H9 (cell line): ENCODE data around the gene CENPH. TPM values are rescaled to one million over a fixed set of nuclear protein-coding genes. Genes with fewer than 3 reads are reported as not detected.
A peak's percentile ranks its signal among the peaks of the same experiment; 100 is the strongest.

ENCODE experiments used
- DNase-seq: peaks from one replicate; pipeline ENCODE4 v3.0.0-alpha.2; 2017
- H2AFZ ChIP-seq: one replicate; pipeline ENCODE4 v1.6.1; 2013; ENCODE audit warnings: mild to moderate bottlenecking, low read length, control low read depth, moderate library complexity
- H2AK5ac ChIP-seq: 2 replicates; pipeline ENCODE4 v1.6.1; 2013; ENCODE audit warnings: low read length, control low read depth, mixed read lengths; ENCODE audit not compliant: insufficient read length
- H2BK120ac ChIP-seq: one replicate; pipeline ENCODE4 v1.6.1; 2013; ENCODE audit warnings: low read depth, mild to moderate bottlenecking, low read length, control low read depth, inconsistent platforms; ENCODE audit not compliant: poor library complexity, severe bottlenecking
- H2BK12ac ChIP-seq: 2 replicates; pipeline ENCODE4 v1.6.1; 2013; ENCODE audit warnings: low read length, control low read depth, mixed read lengths, low read depth; ENCODE audit not compliant: insufficient read length
- H2BK15ac ChIP-seq: 2 replicates; pipeline ENCODE4 v1.6.1; 2013; ENCODE audit warnings: low read depth, low read length, control low read depth
- H2BK20ac ChIP-seq: one replicate; pipeline ENCODE4 v1.6.1; 2013; ENCODE audit warnings: low read depth, mild to moderate bottlenecking, low read length, control low read depth, inconsistent platforms; ENCODE audit not compliant: poor library complexity, severe bottlenecking
- H2BK5ac ChIP-seq: 2 replicates; pipeline ENCODE4 v1.6.1; 2013; ENCODE audit warnings: low read length, control low read depth, mixed read lengths; ENCODE audit not compliant: insufficient read length
- H3K14ac ChIP-seq: 2 replicates; pipeline ENCODE4 v1.6.1; 2013; ENCODE audit warnings: low read length, control low read depth; ENCODE audit not compliant: insufficient read depth
- H3K18ac ChIP-seq: 2 replicates; pipeline ENCODE4 v1.6.1; 2013; ENCODE audit warnings: low read depth, mild to moderate bottlenecking, mixed read lengths, low read length, control low read depth; ENCODE audit not compliant: insufficient read length
- H3K23ac ChIP-seq: 2 replicates; pipeline ENCODE4 v1.6.1; 2013; ENCODE audit warnings: low read length, control low read depth, mixed read lengths, low read depth; ENCODE audit not compliant: insufficient read length
- H3K23me2 ChIP-seq: 2 replicates; pipeline ENCODE4 v1.6.1; 2013; ENCODE audit warnings: low read depth, mild to moderate bottlenecking, mixed read lengths, low read length, control low read depth; ENCODE audit not compliant: insufficient read length, poor library complexity, severe bottlenecking
- H3K27ac ChIP-seq: 2 replicates; pipeline ENCODE4 v1.5.1; 2013; ENCODE audit warnings: low read length, control low read depth, mixed read lengths, low read depth; ENCODE audit not compliant: insufficient read length
- H3K27me3 ChIP-seq: 2 replicates; pipeline ENCODE4 v1.6.1; 2013; ENCODE audit warnings: low read length, control low read depth, inconsistent platforms; ENCODE audit not compliant: insufficient read depth
- H3K4ac ChIP-seq: 2 replicates; pipeline ENCODE4 v1.6.1; 2013; ENCODE audit warnings: low read depth, mild to moderate bottlenecking, control low read depth, inconsistent platforms, low read length, moderate library complexity
- H3K4me1 ChIP-seq: 2 replicates; pipeline ENCODE4 v1.6.1; 2013; ENCODE audit warnings: low read length, control low read depth, inconsistent platforms; ENCODE audit not compliant: insufficient read depth
- H3K4me2 ChIP-seq: 2 replicates; pipeline ENCODE4 v1.6.1; 2013; ENCODE audit warnings: low read length, control low read depth, mixed read lengths; ENCODE audit not compliant: insufficient read length, insufficient read depth
- H3K56ac ChIP-seq: 2 replicates; pipeline ENCODE4 v1.6.1; 2013; ENCODE audit warnings: low read depth, mild to moderate bottlenecking, mixed read lengths, low read length, control low read depth; ENCODE audit not compliant: insufficient read length
- H3K79me1 ChIP-seq: 2 replicates; pipeline ENCODE4 v1.6.1; 2013; ENCODE audit warnings: low read depth, mild to moderate bottlenecking, moderate library complexity, low read length, control low read depth, inconsistent platforms; ENCODE audit not compliant: insufficient read depth, poor library complexity, severe bottlenecking
- H3K79me2 ChIP-seq: 2 replicates; pipeline ENCODE4 v1.6.1; 2013; ENCODE audit warnings: low read length, control low read depth, inconsistent platforms; ENCODE audit not compliant: insufficient read depth
- H3K9ac ChIP-seq: 2 replicates; pipeline ENCODE4 v1.6.1; 2013; ENCODE audit warnings: low read length, control low read depth, mixed read lengths; ENCODE audit not compliant: insufficient read length; ENCODE audit errors: extremely low read depth
- H3K9me3 ChIP-seq: one replicate; pipeline ENCODE4 v1.6.1; 2013; ENCODE audit warnings: low read depth, low read length, inconsistent platforms; ENCODE audit not compliant: control insufficient read depth
- H3T11ph ChIP-seq: one replicate; pipeline ENCODE4 v1.6.1; 2013; ENCODE audit warnings: mild to moderate bottlenecking, low read length, control low read depth, inconsistent platforms
- H4K20me1 ChIP-seq: one replicate; pipeline ENCODE4 v1.6.1; 2013; ENCODE audit not compliant: control insufficient read depth, insufficient read length, insufficient read depth
- H4K5ac ChIP-seq: 2 replicates; pipeline ENCODE4 v1.6.1; 2013; ENCODE audit warnings: low read depth, mild to moderate bottlenecking, mixed read lengths, low read length, control low read depth; ENCODE audit not compliant: insufficient read length
- H4K8ac ChIP-seq: replicated peaks from 2 replicates; pipeline ENCODE4 v1.6.1; 2013; ENCODE audit warnings: low read length, control low read depth, mixed read lengths, low read depth; ENCODE audit not compliant: insufficient read length
- H4K91ac ChIP-seq: 2 replicates; pipeline ENCODE4 v1.6.1; 2013; ENCODE audit warnings: low read depth, mild to moderate bottlenecking, moderate library complexity, mixed read lengths, low read length, control low read depth; ENCODE audit not compliant: insufficient read length
- H3K27ac Mint-ChIP-seq, 3 experiments: 2 replicates in 2 of 3; 3 replicates in 1 of 3; pipeline ENCODE4 v1.8.0; 2020 to 2021; ENCODE audit warnings: mixed read lengths in 3 of 3, mild to moderate bottlenecking in 1 of 3, moderate library complexity in 1 of 3
- H3K27me3 Mint-ChIP-seq: 2 replicates; pipeline ENCODE4 v1.8.0; 2021; ENCODE audit warnings: low read depth, mild to moderate bottlenecking, moderate library complexity, mixed read lengths
- H3K36me3 Mint-ChIP-seq, 3 experiments: 2 replicates in 2 of 3; 3 replicates in 1 of 3; pipeline ENCODE4 v1.8.0; 2020 to 2021; ENCODE audit warnings: low read depth in 3 of 3, mixed read lengths in 3 of 3; ENCODE audit not compliant: insufficient read depth in 1 of 3
- H3K4me1 Mint-ChIP-seq, 2 experiments: 2 replicates each; pipeline ENCODE4 v1.8.0; 2020; ENCODE audit warnings: mixed read lengths in 2 of 2
- H3K4me3 Mint-ChIP-seq, 2 experiments: 2 replicates in 1 of 2; 3 replicates in 1 of 2; pipeline ENCODE4 v1.8.0; 2020 to 2021; ENCODE audit warnings: mild to moderate bottlenecking in 2 of 2, mixed read lengths in 2 of 2, moderate library complexity in 1 of 2
- H3K9me3 Mint-ChIP-seq, 2 experiments: 2 replicates in 1 of 2; 3 replicates in 1 of 2; pipeline ENCODE4 v1.8.0; 2020; ENCODE audit warnings: mild to moderate bottlenecking in 2 of 2, mixed read lengths in 2 of 2, moderate library complexity in 1 of 2
- CTCF ChIP-seq: fragments of 200-600 bp; sonication (generic); conservative IDR thresholded peaks from 3 replicates; pipeline ENCODE4 v1.8.0; 2021; ENCODE audit warnings: antibody characterized with exemption, mild to moderate bottlenecking
- WGBS: extraction: QIAGEN DNeasy Blood & Tissue Kit; methylation state at CpG from one replicate; pipeline ENCODE4 v1.1.7; 2013; ENCODE audit warnings: missing lambda C conversion rate, low lambda C conversion rate, mixed read lengths; ENCODE audit not compliant: insufficient read length; ENCODE audit errors: extremely low coverage; 5-methylcytosine and 5-hydroxymethylcytosine counted together
- total RNA-seq: library from RNA; stranded (reverse); gene quantifications from 2 replicates; pipeline ENCODE4 v1.2.1, GENCODE V29; 2021

Gene CENPH
- total RNA-seq, 1 experiment from 2014 or later: 82.8 TPM

DNA sequence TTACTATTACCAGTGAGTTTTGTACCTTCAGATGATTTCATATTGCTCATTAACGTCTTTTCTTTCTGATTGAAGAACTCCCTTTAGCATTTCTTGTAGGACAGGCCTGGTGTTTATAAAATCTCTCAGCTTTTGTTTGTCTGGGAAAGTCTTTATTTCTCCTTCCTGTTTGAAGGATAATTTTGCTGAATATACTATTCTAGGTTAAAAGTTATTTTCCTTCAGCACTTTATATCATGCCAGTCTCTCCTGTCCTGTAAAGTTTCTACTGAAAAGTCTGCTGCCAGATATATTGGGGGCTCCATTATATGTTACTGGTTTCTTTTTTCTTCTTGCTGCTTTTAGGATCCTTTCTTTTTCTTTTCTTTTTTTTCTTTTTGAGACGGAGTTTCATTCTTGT, 58.6 kb downstream of the CENPH start:
- no peak overlapping the region for H2BK120ac ChIP-seq
- no peak overlapping the region for H3K56ac ChIP-seq
- H3K27me3 ChIP-seq: no peaks in the 10 kb centered on the region
- peaks cover 11% of the 10 kb centered on the region for H3K79me1 ChIP-seq
- no peak for TF ChIP-seq CTCF
- no peak overlapping the region for H4K91ac ChIP-seq
- no peak overlapping the region for H3K4me2 ChIP-seq
- H2BK20ac ChIP-seq: no peak overlapping the region
- no peak for DNase-seq
- Mint-ChIP-seq H3K4me3 (no peak overlapping the region), H3K27ac (peak overlapping the region in 2 of 3 experiments; percentile 66 to 81; a peak in 4 of 7 replicates), H3K36me3 (peaks cover 4 to 10% (median 6%) of the 10 kb centered on the region in 3 experiments; a peak in 5 of 7 replicates), H3K9me3 (no peaks in the 10 kb centered on the region), H3K4me1 (peaks cover 0 to 4% of the 10 kb centered on the region in 2 experiments; a peak in 2 of 4 replicates), H3K27me3 (no peaks in the 10 kb centered on the region)
- H3K23ac ChIP-seq: no peak overlapping the region
- no peak overlapping the region for H3K14ac ChIP-seq
- no peak overlapping the region for H3K27ac ChIP-seq
- no peak overlapping the region for H2BK5ac ChIP-seq
- H3K79me2 ChIP-seq: peaks cover 17% of the 10 kb centered on the region; the same call in 1 of the 2 replicates
- H2AK5ac ChIP-seq: no peak overlapping the region
- no peaks in the 10 kb centered on the region for H3K23me2 ChIP-seq
- H2BK15ac ChIP-seq: no peak overlapping the region
- no peak overlapping the region for H2BK12ac ChIP-seq
- H2AFZ ChIP-seq: no peak overlapping the region
- H4K20me1 ChIP-seq: no peaks in the 10 kb centered on the region
- no peak overlapping the region for H3K4ac ChIP-seq
- H3T11ph ChIP-seq: no peak overlapping the region
- H3K4me1 ChIP-seq: no peaks in the 10 kb centered on the region
- no CpG with 5 or more reads among the region's 2 CpGs for WGBS
- no peak overlapping the region for H4K5ac ChIP-seq
- H3K9me3 ChIP-seq: no peaks in the 10 kb centered on the region
- no peak overlapping the region for H4K8ac ChIP-seq
- H3K18ac ChIP-seq: no peak overlapping the region
- no peak overlapping the region for H3K9ac ChIP-seq
